Panc1 (cell line): ENCODE data around the gene LURAP1L. TPM values are rescaled to one million over a fixed set of nuclear protein-coding genes. Genes with fewer than 3 reads are reported as not detected.

ENCODE experiments used
- total RNA-seq: library from RNA; stranded (reverse); gene quantifications from one replicate; pipeline ENCODE4 v1.2.1, GENCODE V29; 2021; ENCODE audit not compliant: unreplicated experiment

The LURAP1L gene
- total RNA-seq, 1 experiment from 2014 or later = 6.8 TPM

Other genes starting within 250 kb of the LURAP1L start
- 0.23 TPM for gene TYRP1, start 81.6 kb upstream of the LURAP1L start, total RNA-seq